OCI-LY3 (cell line): ENCODE results near the gene HPD.

Experiments
- EZH2phosphoT487 ChIP-seq: fragments of 200-600 bp; shearing (Covaris generic); IDR thresholded peaks from 2 replicates; pipeline ENCODE4 v1.6.1; 2018; ENCODE audit warnings: antibody characterized with exemption, mixed run types, low read depth
- TF ChIP-seq, protein P1 (sequence below): fragments of 200-600, 300-600 bp; sonication (generic); IDR thresholded peaks from 2 replicates; pipeline ENCODE4 v1.5.1; 2014; ENCODE audit warnings: antibody characterized with exemption, low read length, low read depth

DNA sequence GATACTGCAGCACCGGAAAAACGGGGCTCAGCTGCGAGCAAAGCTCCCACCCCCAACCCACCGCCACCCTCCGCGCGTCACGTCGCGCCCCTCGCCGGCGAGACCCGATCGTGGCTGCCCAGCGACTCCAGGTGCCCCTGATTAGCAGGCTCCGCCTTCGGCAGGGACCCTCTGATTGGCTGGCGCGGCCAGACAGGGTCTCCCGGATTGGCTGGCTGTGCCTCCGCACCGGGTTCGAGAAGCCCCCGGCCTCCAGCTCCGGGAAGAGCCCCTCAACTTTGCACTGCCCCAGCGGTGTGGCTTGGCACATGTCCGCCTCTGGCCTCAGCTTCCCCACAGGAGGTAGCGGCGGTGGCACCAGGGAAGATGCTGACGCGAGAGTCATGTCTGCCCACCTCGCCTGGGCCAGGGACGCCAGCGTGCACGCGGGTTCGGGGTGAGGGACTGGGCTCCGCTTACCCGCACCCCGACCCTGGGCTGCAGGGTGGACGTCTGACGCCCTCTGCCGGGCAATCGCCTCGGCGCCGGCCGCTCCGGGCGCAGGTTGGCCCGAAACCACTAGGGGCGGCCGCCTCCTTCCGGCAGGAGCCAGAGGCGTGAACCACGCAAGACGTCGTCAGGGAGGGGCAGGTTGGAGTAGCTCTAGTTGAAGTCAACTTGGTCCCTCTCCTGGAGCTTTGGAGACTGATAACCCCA is 64.7 kb downstream of the HPD start:
- TF ChIP-seq, protein P1, sequence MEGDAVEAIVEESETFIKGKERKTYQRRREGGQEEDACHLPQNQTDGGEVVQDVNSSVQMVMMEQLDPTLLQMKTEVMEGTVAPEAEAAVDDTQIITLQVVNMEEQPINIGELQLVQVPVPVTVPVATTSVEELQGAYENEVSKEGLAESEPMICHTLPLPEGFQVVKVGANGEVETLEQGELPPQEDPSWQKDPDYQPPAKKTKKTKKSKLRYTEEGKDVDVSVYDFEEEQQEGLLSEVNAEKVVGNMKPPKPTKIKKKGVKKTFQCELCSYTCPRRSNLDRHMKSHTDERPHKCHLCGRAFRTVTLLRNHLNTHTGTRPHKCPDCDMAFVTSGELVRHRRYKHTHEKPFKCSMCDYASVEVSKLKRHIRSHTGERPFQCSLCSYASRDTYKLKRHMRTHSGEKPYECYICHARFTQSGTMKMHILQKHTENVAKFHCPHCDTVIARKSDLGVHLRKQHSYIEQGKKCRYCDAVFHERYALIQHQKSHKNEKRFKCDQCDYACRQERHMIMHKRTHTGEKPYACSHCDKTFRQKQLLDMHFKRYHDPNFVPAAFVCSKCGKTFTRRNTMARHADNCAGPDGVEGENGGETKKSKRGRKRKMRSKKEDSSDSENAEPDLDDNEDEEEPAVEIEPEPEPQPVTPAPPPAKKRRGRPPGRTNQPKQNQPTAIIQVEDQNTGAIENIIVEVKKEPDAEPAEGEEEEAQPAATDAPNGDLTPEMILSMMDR, result peak; percentile 99
- TF ChIP-seq EZH2phosphoT487, result no peak
